H1 (cell line): ENCODE results near the gene ZNF425.

Source experiments
- ASH2L ChIP-seq: fragments of 200-600, 300-600 bp; sonication (generic); IDR thresholded peaks from one replicate; pipeline ENCODE4 v1.7.1; 2017; ENCODE audit warnings: low read length
- GABPA ChIP-seq: IDR thresholded peaks from 2 replicates; pipeline ENCODE4 v1.6.1; 2011; ENCODE audit warnings: mild to moderate bottlenecking, low read length, moderate library complexity, borderline replicate concordance; ENCODE audit not compliant: insufficient read depth
- POLR2A ChIP-seq, 2 experiments: IDR thresholded peaks; 1 replicate in 1 of 2; 2 replicates in 1 of 2; pipeline ENCODE4 v1.6.1; 2011; ENCODE audit warnings: low read depth in 2 of 2, low read length in 2 of 2, mild to moderate bottlenecking in 2 of 2; ENCODE audit errors: control extremely low read depth in 1 of 2
- SIN3A ChIP-seq, 2 experiments: IDR thresholded peaks in 1 of 2; conservative IDR thresholded peaks in 1 of 2; 2 replicates each; pipeline ENCODE4 v1.6.1; 2011 to 2012; ENCODE audit warnings: low read length in 2 of 2, improper control_type of control experiment in 1 of 2, low read depth in 1 of 2, mild to moderate bottlenecking in 1 of 2
- SUZ12 ChIP-seq: fragments of 200-600 bp; sonication (generic); IDR thresholded peaks from 2 replicates; pipeline ENCODE4 v1.6.1; 2012; ENCODE audit warnings: mild to moderate bottlenecking, inconsistent platforms, low read length, moderate library complexity, mixed read lengths

GRCh38 chr7:149060156-149060555, 66.0 kb downstream of the ZNF425 start:
- TF ChIP-seq SUZ12 = no peak
- TF ChIP-seq SIN3A (conservative IDR thresholded peaks at IDR 0.05 in 1 of 2, IDR thresholded peaks at IDR 0.05 in 1 of 2; ENCODE audit: low read depth in 1 of 2, low read length in 2 of 2) = no peak
- no peak for TF ChIP-seq GABPA
- TF ChIP-seq POLR2A (IDR thresholded peaks at IDR 0.05; ENCODE audit: control extremely low read depth in 1 of 2, low read depth in 2 of 2, low read length in 2 of 2) = no peak
- TF ChIP-seq ASH2L = no peak
